ENCODE measurements around the gene INPP5D. TPM values are rescaled to one million over a fixed set of nuclear protein-coding genes. Genes with fewer than 3 reads are reported as not detected.
A peak's percentile ranks its signal among the peaks of the same experiment; 100 is the strongest.

The INPP5D gene
- total RNA-seq, 1 donor from 2014 or later = 43.6 TPM

DNA sequence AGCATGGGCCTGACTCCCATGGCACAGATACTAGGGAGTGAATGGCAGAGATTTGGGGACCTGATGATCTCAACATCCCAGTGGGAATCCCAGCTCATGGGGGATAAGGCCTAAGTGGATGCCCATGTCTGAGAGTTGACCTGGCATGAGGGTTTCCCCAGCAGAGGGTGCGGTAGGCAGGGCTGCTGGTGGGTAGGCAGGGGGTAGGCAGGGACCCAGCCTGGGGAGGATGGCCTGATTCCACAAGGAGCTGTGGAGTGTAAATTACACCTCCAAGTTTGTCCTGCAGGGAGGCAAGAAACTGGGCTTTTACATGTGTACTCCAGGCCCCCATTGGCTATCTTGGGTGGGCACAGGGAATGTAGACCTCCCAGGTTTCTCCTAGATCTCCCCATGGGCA, 46.9 kb downstream of the INPP5D start:
- Mint-ChIP-seq H3K9me3 (peaks cover 4% of the 10 kb centered on the region), H3K4me1 (peaks cover 28% of the 10 kb centered on the region), H3K4me3 (no peak overlapping the region), H3K36me3 (ENCODE audit: low read depth) (peaks cover 29% of the 10 kb centered on the region), H3K27ac (no peak overlapping the region), H3K27me3 (no peaks in the 10 kb centered on the region)
- no peak for DNase-seq
- intact Hi-C loops (cut with micrococcal nuclease) = no loop called here

DNA sequence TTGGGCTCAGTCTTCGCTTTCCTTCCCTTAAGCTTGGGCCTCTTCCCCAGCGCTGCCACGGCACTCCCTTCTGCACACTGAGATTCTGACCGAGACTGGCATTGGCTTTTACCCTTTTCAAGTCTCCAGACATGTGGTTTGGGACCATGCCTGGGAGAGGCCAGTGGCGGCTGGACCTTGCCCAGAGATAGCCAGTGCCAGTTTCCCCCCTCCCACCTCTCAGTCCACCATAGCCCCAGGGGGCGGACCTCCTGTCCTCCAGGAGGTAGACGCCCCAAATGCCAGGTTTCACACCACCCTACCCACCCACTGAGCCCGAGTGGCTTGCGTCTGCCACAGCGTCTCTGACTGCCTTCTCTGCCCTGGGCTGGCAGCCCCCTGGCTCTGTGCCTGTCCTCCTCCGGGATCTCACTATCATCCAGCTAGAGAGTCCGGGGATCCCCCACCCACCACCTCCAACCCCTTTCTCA, 47.7 kb downstream of the INPP5D start:
- Mint-ChIP-seq H3K27ac (no peak overlapping the region), H3K9me3 (peaks cover 4% of the 10 kb centered on the region), H3K27me3 (no peaks in the 10 kb centered on the region), H3K36me3 (ENCODE audit: low read depth) (peaks cover 27% of the 10 kb centered on the region), H3K4me1 (peaks cover 26% of the 10 kb centered on the region), H3K4me3 (no peak overlapping the region)
- no peak for DNase-seq
- intact Hi-C loops (cut with micrococcal nuclease) = no loop called here

DNA sequence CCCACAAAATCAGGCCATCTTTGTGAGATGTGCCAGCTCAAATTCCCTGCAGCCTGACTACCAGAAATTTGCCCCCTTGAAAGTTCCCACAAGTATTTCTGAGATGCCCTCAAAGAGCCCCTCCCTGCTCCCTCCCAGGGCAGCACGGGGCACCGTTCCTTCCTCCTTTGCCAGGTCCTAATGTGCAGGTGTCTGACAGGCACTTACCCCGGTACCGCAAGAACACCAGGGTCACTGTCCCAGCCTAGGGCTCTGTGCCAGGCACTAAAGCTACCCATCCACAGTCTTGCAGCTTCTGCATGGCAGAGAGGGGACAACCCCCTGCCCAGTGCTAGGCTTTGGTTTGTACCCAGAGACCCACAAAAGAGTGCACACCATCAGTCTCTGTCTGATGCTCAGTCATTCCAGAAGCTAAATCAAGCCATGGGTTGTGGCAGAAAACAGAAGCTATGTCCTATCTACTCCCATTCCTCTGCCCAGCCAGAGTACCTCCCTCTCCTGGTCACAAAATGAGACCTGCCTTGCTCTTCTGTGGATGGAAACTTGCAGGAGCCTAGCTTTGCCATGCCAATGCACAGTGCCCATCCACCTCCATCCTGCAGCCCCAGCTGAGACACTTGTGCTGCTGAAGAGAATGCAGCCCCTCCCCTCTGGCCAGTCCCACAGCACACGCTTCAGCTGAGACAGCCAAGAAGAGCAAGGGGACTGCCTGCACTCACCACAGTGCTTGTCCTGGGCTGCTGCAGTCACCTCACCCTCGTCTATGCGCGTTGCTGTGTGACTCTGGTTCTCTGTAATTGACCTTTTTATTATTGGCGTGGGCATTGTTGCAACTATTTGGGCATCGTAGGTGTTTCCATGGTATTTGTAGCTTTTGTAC, 48.7 kb downstream of the INPP5D start:
- Mint-ChIP-seq H3K27me3 (no peaks in the 10 kb centered on the region), H3K9me3 (peaks cover 4% of the 10 kb centered on the region), H3K36me3 (ENCODE audit: low read depth) (peaks cover 21% of the 10 kb centered on the region), H3K4me3 (no peak overlapping the region), H3K4me1 (peaks cover 27% of the 10 kb centered on the region), H3K27ac (peak overlapping the region; percentile 46)
- no peak for DNase-seq
- intact Hi-C loops (cut with micrococcal nuclease) = no loop called here

DNA sequence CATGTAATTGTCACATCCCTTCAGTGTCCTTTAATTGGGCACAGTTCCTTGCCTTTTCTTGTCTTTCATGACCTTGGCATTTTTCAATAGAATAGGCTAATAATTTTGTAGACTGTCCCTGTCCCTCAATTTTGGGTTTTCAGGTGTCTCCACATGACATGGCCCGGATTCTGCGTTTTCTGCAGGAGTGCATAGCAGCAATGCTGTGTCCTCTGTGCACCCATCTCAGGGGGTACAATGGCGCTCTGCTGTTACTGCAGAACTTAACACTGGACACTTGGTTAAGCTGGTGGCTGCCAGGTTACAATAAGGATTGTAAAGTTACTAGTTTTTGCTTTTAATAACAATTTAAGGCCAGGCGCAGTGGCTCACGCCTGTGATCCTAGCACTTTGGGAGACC, 51.3 kb downstream of the INPP5D start:
- DNase-seq = no peak
- H3K27me3 Mint-ChIP-seq = no peaks in the 10 kb centered on the region
- H3K36me3 Mint-ChIP-seq (ENCODE audit: low read depth) = peaks cover 6% of the 10 kb centered on the region
- H3K4me1 Mint-ChIP-seq = peaks cover 37% of the 10 kb centered on the region
- H3K4me3 Mint-ChIP-seq = no peak overlapping the region
- no peak overlapping the region for H3K27ac Mint-ChIP-seq
- H3K9me3 Mint-ChIP-seq = no peaks in the 10 kb centered on the region
- intact Hi-C loops (cut with micrococcal nuclease) = no loop called here

DNA sequence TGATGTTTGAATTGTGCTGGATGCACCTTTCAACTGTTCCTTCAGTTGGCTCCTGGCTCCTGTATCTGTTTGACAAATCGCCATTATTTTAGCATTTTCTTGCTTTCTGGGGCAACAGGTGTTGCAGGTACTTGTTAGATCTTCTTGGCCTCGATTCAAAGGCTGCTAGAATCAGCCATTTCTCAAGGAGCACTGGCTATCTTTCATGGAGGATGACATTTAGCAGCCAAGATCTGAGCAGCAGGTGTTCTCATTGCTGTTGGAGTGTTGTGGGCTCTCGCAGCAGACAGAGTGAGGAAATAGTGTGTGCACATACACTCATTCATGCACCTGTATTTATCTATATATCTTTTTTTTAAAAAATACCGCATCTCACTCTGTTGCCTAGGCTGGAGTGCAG, 52.2 kb downstream of the INPP5D start:
- intact Hi-C loops (cut with micrococcal nuclease) = no loop called here
- H3K4me3 Mint-ChIP-seq = no peak overlapping the region
- no peaks in the 10 kb centered on the region for H3K27me3 Mint-ChIP-seq
- H3K4me1 Mint-ChIP-seq = peaks cover 35% of the 10 kb centered on the region
- H3K9me3 Mint-ChIP-seq = no peaks in the 10 kb centered on the region
- H3K36me3 Mint-ChIP-seq (ENCODE audit: low read depth) = peaks cover 6% of the 10 kb centered on the region
- no peak overlapping the region for H3K27ac Mint-ChIP-seq
- DNase-seq = no peak

DNA sequence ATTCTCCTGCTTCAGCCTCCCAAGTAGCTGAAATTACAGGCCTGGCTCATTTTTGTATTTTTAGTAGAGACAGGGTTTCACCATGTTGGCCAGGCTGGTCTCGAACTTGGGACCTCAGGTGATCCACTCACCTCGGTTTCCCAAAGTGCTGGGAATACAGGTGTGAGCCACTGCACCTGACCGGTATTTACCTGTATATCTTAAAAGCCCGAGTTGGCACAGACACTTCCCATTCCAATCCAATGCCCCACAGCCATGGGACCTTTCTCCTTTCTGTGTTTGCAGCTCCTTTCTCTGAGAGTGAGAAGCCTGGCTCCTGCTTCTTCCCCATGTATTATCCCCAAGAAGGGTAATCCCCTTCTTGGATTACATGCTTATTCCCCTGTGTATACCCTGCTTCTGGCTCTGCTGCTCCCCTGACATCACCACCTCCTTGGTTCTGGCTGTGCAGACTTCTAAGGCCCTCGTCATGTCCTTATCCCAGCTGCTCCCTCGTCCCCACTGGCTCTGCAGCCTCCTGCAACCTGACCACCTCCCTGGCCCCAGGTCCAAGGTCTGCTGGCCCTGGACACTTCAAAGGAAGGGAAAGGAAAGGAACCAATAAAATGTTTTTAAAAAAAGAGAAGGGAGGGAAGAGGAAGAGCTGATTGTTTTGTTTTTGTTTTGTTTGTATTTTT, 52.8 kb downstream of the INPP5D start:
- Mint-ChIP-seq H3K4me1 (peaks cover 38% of the 10 kb centered on the region), H3K9me3 (no peaks in the 10 kb centered on the region), H3K27me3 (no peaks in the 10 kb centered on the region), H3K36me3 (ENCODE audit: low read depth) (peaks cover 11% of the 10 kb centered on the region), H3K4me3 (no peak overlapping the region), H3K27ac (no peak overlapping the region)
- intact Hi-C loops (cut with micrococcal nuclease) = no loop called here
- no peak for DNase-seq

DNA sequence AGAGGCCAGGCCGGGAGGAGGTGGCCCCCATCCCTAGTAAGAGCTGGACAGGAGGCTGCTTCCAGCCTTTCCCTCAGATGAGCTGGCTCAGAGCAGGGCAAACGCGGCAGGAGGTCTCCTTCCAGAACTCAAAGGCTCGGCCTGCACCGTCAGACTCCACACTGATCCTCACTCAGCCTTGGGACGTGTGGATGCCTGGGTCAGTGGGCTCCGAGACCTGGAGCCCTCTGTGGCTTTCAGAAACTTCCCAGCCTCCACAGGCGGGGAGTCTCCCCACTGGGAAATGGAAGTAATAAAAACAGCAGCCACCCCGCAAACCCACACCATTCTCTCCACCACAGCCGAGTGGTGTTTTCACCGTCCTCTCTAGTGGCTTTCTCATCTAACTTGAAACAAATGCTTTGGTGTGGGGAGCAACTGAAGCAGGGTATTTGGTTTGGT, 54.3 kb downstream of the INPP5D start:
- no peak for DNase-seq
- Mint-ChIP-seq H3K9me3 (no peaks in the 10 kb centered on the region), H3K27me3 (no peaks in the 10 kb centered on the region), H3K4me1 (peaks cover 38% of the 10 kb centered on the region), H3K27ac (no peak overlapping the region), H3K36me3 (ENCODE audit: low read depth) (peaks cover 19% of the 10 kb centered on the region), H3K4me3 (no peak overlapping the region)
- intact Hi-C loops (cut with micrococcal nuclease) = no loop called here

DNA sequence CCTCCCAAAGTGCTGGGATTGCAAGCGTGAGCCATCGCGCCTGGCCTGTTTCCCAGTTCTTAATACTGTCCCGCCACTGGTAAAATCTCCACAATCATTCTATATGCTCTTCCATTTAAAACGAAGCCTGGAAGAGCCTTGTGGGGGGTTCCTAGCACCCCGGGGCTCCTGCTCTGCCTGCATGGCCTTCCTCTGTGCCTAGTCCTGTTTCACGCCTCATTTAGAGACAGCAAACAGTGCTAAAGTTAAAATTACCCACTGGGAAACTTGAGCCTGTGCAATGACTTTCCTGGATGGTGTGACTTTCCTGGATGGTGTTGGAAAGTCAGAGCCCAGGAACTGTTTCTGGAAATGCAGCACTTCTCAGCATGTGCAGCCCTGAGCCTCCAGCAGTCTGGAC, 55.0 kb downstream of the INPP5D start:
- Mint-ChIP-seq H3K36me3 (ENCODE audit: low read depth) (peaks cover 23% of the 10 kb centered on the region), H3K9me3 (no peaks in the 10 kb centered on the region), H3K4me3 (no peak overlapping the region), H3K27me3 (no peaks in the 10 kb centered on the region), H3K27ac (no peak overlapping the region), H3K4me1 (peaks cover 38% of the 10 kb centered on the region)
- intact Hi-C loops (cut with micrococcal nuclease) = no loop called here
- DNase-seq = no peak

GRCh38 chr2:233115741-233116140, 55.6 kb downstream of the INPP5D start:
- Mint-ChIP-seq H3K9me3 (no peaks in the 10 kb centered on the region), H3K27ac (no peak overlapping the region), H3K4me1 (peaks cover 37% of the 10 kb centered on the region), H3K27me3 (no peaks in the 10 kb centered on the region), H3K4me3 (no peak overlapping the region), H3K36me3 (ENCODE audit: low read depth) (peaks cover 24% of the 10 kb centered on the region)
- no peak for DNase-seq
- intact Hi-C loops (cut with micrococcal nuclease) = no loop called here

- no peak for DNase-seq
- intact Hi-C loops (cut with micrococcal nuclease) = no loop called here
- no peak overlapping the region for H3K4me3 Mint-ChIP-seq
- peaks cover 27% of the 10 kb centered on the region for H3K36me3 Mint-ChIP-seq (ENCODE audit: low read depth)
- H3K4me1 Mint-ChIP-seq = peaks cover 38% of the 10 kb centered on the region
- H3K27me3 Mint-ChIP-seq = no peaks in the 10 kb centered on the region
- no peaks in the 10 kb centered on the region for H3K9me3 Mint-ChIP-seq
- H3K27ac Mint-ChIP-seq = peak overlapping the region; percentile 25
These were observed 56.8 kb downstream of the INPP5D start for GRCh38 chr2:233116946-233117345.

GRCh38 chr2:233117351-233117750, 57.2 kb downstream of the INPP5D start:
- H3K36me3 Mint-ChIP-seq (ENCODE audit: low read depth) = peaks cover 31% of the 10 kb centered on the region
- intact Hi-C loops (cut with micrococcal nuclease) = no loop called here
- H3K27ac Mint-ChIP-seq = peak overlapping the region; percentile 2
- H3K27me3 Mint-ChIP-seq = no peaks in the 10 kb centered on the region
- no peak overlapping the region for H3K4me3 Mint-ChIP-seq
- no peak for DNase-seq
- H3K4me1 Mint-ChIP-seq = peaks cover 38% of the 10 kb centered on the region
- H3K9me3 Mint-ChIP-seq = no peaks in the 10 kb centered on the region

- H3K4me1 Mint-ChIP-seq = peaks cover 38% of the 10 kb centered on the region
- DNase-seq = no peak
- peaks cover 37% of the 10 kb centered on the region for H3K36me3 Mint-ChIP-seq (ENCODE audit: low read depth)
- intact Hi-C loops (cut with micrococcal nuclease) = no loop called here
- peaks cover 3% of the 10 kb centered on the region for H3K9me3 Mint-ChIP-seq
- no peaks in the 10 kb centered on the region for H3K27me3 Mint-ChIP-seq
- H3K27ac Mint-ChIP-seq = peak overlapping the region; percentile 68
- H3K4me3 Mint-ChIP-seq = no peak overlapping the region
These were observed 57.9 kb downstream of the INPP5D start for GRCh38 chr2:233117811-233118647.

DNA sequence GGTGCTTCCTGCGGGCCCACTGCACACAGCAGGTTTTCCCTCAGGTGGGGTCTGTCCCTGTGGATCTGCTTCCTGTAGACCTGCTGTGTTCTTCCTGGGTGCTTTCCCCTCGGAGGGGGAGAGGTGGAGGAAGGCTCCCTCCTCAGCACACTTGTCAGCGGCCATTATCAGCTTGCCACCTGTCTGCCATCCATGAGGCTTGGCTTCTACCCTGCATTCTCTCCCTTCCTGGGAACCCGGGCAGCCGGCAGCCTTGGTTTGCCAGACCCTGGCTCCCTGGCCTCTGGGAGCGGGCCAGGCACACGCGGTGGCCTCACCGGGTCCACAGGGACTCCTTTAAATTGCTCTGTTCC, 58.5 kb downstream of the INPP5D start:
- intact Hi-C loops (cut with micrococcal nuclease) = no loop called here
- DNase-seq = no peak
- Mint-ChIP-seq H3K27ac (peak overlapping the region; percentile 68), H3K27me3 (no peaks in the 10 kb centered on the region), H3K36me3 (ENCODE audit: low read depth) (peaks cover 42% of the 10 kb centered on the region), H3K9me3 (peaks cover 3% of the 10 kb centered on the region), H3K4me1 (peaks cover 36% of the 10 kb centered on the region), H3K4me3 (no peak overlapping the region)

DNA sequence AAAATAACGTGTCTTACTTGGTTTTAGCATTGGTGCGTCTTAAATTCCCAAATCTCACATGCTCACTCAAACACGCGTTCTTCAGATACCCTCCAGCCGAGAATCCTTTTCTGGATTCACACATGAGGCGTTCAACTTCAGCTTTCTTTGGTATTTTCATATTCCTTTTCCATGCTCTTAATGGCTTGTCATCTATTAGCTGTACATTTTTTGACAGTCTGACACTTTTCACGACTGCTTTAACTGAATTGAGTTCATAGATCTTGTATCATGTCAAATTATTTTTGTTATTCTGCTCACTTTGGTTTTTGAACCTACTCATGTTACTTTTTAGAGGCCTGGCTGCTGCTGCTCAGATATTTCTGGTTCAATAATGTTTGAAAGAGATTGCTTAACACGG, 59.0 kb downstream of the INPP5D start:
- no peak overlapping the region for H3K4me3 Mint-ChIP-seq
- H3K27ac Mint-ChIP-seq = no peak overlapping the region
- peaks cover 32% of the 10 kb centered on the region for H3K4me1 Mint-ChIP-seq

More for the DNA sequence above, 59.0 kb downstream of the INPP5D start:
- peaks cover 44% of the 10 kb centered on the region for H3K36me3 Mint-ChIP-seq (ENCODE audit: low read depth)
- no peak for DNase-seq
- H3K27me3 Mint-ChIP-seq = no peaks in the 10 kb centered on the region
- peaks cover 3% of the 10 kb centered on the region for H3K9me3 Mint-ChIP-seq
- intact Hi-C loops (cut with micrococcal nuclease) = no loop called here
